AG09309 (cell line): ENCODE data around the gene ANKMY2.

Source experiments
- DNase-seq: peaks from one replicate; pipeline ENCODE4 v3.0.0-alpha.2; 2010; ENCODE audit warnings: low read depth
- H3K4me3 ChIP-seq: 2 replicates; pipeline ENCODE4 v1.5.1; 2011; ENCODE audit warnings: mild to moderate bottlenecking, low read depth, low read length, moderate library complexity; ENCODE audit not compliant: control insufficient read depth
- TF ChIP-seq, protein P1 (sequence below): IDR thresholded peaks from 2 replicates; pipeline ENCODE4 v1.5.1; 2011; ENCODE audit warnings: mild to moderate bottlenecking, low read depth, low read length, inconsistent platforms; ENCODE audit not compliant: insufficient read depth, control insufficient read depth; ENCODE audit errors: missing control alignments

The ANKMY2 gene

DNA sequence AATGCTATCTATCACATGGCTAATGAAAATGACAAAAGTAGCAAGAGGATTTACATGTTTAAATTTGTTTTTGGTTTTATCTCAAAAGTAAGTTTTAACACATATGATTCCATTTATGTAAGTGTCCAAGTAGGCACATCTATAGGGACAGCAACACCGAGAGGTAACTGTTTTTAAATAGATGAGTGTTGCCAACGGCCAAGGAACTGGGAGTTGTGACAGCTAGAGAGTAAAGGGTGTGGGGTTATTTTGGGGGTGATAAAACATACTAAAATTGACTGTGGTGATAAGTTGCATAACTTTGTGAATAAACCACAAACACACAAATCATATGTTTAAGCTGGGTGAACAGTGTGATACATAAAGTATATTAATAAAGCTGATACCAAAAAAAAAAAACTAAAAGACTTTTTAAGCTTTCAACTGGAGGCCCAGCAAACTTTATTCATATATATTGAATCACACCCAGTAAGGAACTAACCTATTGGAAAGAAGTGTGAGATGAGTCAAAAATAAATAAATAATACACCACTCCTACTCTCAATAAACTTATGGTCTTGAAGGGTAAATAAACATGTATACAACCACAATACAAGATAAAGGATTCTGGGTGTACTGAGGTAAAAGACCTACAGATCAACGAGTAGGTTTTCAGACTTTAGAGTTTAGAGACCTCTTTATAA is 85.9 kb downstream of the ANKMY2 start:
- no peak for DNase-seq
- TF ChIP-seq, protein P1, sequence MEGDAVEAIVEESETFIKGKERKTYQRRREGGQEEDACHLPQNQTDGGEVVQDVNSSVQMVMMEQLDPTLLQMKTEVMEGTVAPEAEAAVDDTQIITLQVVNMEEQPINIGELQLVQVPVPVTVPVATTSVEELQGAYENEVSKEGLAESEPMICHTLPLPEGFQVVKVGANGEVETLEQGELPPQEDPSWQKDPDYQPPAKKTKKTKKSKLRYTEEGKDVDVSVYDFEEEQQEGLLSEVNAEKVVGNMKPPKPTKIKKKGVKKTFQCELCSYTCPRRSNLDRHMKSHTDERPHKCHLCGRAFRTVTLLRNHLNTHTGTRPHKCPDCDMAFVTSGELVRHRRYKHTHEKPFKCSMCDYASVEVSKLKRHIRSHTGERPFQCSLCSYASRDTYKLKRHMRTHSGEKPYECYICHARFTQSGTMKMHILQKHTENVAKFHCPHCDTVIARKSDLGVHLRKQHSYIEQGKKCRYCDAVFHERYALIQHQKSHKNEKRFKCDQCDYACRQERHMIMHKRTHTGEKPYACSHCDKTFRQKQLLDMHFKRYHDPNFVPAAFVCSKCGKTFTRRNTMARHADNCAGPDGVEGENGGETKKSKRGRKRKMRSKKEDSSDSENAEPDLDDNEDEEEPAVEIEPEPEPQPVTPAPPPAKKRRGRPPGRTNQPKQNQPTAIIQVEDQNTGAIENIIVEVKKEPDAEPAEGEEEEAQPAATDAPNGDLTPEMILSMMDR = no peak
- H3K4me3 ChIP-seq = no peak overlapping the region

DNA sequence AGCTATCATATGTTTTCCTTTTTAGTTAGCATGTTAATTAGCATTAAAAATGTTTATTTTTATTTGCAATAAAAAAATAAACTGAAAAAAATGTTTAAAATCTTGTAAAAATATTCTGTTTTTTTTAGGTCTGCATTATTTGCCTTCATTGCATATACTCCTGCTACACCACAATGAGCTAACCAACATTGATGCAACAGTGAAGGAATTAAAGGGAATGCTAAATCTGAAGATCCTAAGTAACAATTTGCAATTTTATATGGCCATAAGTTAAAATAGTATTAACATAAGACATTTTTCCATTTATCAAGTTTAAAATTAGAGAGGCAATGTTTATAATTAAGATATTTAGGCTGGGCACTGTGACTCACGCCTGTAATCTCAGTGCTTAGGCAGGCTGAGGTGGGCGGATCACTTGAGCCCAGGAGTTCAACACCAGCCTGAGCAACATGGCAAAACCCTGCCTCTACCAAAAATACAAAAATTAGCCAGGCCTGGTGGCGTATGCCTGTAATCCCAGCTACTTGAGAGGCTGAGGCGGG is 86.7 kb downstream of the ANKMY2 start:
- TF ChIP-seq, protein P1 = no peak
- no peak for DNase-seq
- no peak overlapping the region for H3K4me3 ChIP-seq

DNA sequence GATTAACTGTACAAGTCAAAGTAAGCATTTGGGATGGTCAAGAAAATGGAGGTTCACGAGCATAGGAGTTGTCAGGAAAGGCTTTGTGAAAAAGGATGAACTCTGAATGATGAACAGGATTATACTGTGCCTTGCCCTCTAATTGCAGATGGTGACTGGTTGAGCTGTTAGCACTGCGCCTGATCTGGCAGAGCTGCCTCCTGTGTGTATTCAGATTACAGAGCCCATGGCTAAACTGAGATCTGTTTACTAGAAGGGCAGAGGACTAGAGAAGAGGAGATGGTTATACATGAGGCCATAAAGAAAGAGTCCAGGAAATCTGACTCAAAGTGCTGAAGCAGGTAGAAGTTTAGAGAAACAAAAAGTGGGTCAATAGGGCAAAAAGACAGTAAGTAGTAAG is 89.2 kb downstream of the ANKMY2 start:
- H3K4me3 ChIP-seq = no peak overlapping the region
- no peak for DNase-seq
- TF ChIP-seq, protein P1 = no peak

DNA sequence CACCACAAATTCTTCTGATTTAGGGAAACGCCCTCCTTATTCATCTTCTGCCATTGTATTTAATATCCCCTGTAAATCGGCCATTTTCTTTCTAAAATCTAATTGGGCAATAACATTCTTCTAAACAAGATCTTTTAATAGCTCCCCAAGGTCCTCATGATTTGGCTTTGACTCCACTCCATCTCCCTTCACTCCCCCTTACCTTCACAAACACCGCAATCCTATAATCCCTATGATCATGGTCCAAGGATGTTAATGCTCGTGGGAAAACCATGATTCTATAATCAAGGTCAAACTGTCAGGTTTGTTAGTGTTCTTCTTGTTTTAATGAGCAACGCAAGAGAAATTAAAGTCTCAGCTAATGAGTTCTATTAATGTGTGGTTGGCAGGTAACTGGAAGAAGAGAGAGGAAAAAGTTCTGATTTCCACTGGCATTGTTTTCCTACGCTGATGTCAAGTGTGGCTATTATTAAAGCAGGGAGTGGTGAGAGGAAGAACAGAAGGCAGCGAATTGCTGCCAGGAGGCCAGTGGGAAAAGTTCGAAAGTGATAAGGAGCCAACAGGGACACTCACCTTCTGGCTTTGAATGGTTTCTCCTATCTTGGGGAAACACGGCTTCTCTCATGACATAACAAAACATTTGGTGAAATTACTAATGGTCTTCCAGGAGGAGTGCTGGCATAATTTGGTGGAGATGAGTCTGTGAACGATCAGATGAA is 90.9 kb downstream of the ANKMY2 start:
- TF ChIP-seq, protein P1 = no peak
- no peak for DNase-seq
- no peak overlapping the region for H3K4me3 ChIP-seq

DNA sequence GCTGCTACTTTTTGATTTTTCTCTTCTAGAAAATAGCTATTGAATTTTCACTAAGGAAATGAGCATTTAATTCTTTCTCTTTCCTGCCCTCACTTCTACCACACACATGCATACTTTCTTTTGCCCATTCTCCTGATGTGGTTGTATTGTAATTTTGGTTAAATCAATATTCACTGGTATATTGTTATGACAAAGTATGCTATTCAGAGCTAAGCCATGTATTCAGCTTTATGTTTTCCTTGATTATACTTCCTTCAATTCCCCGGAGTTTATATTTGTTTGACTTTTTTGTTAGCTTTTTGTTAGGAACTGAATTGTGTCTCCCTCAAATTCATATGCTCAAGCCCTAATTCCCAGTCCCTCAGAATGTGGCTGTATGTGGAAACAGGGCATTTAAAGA is 94.9 kb downstream of the ANKMY2 start:
- DNase-seq = no peak
- TF ChIP-seq, protein P1 = no peak
- no peak overlapping the region for H3K4me3 ChIP-seq
